Psoas muscle (tissue), 8 donors: ENCODE data around the gene ADCY7. TPM values are rescaled to one million over a fixed set of nuclear protein-coding genes. Genes with fewer than 3 reads are reported as not detected.

Experiments used
- ATAC-seq, 4 donors: fragments of 200-7000 bp; cut with Tn5 transposase; one replicate each; pipeline ENCODE4 v1.9.1; 2020; ENCODE audit warnings: moderate library complexity in 3 of 4, mild to moderate bottlenecking in 2 of 4
- DNase-seq, 2 donors: peaks; one replicate each; pipeline ENCODE4 v3.0.0-alpha.2; 2020
- H3K27ac ChIP-seq: fragments of 200-600 bp; one replicate; pipeline ENCODE4 v1.8.0; 2022
- H3K27me3 ChIP-seq, 3 donors: fragments of 200-600 bp in 1 of 3; one replicate each; pipeline versions ENCODE4 v1.6.1 to v1.8.0; 2013 to 2022; ENCODE audit warnings: low read length in 2 of 3, mild to moderate bottlenecking in 2 of 3, moderate library complexity in 1 of 3; ENCODE audit not compliant: insufficient read depth in 3 of 3
- H3K36me3 ChIP-seq, 2 donors: fragments of 200-600 bp in 1 of 2; one replicate each; pipeline versions ENCODE4 v1.6.1 to v1.8.0; 2013 to 2022; ENCODE audit warnings: low read depth in 1 of 2, mild to moderate bottlenecking in 1 of 2, moderate library complexity in 1 of 2; ENCODE audit not compliant: insufficient read depth in 1 of 2
- H3K4me1 ChIP-seq: fragments of 200-600 bp; one replicate; pipeline ENCODE4 v1.8.0; 2022
- H3K4me3 ChIP-seq: fragments of 200-600 bp; one replicate; pipeline ENCODE4 v1.8.0; 2022; ENCODE audit warnings: mild to moderate bottlenecking
- H3K9me3 ChIP-seq: fragments of 200-600 bp; one replicate; pipeline ENCODE4 v1.8.0; 2022
- WGBS, 3 donors: extraction: QIAGEN DNeasy Blood & Tissue Kit; methylation state at CpG; one replicate each; pipeline versions ENCODE4 v1.1.6 to v1.1.7; 2013; 5-methylcytosine and 5-hydroxymethylcytosine counted together
- intact Hi-C, 2 donors: fragments of 100-400 bp; cut with DNase I; formaldehyde crosslinking; loops; one replicate each; pipeline versions ENCODE4 v1.11.0 to v1.14.2; 2022
- polyA plus RNA-seq, 3 donors: library from polyadenylated mRNA; stranded (reverse); fragments of 200-250 nt; gene quantifications; one replicate each; pipeline ENCODE4 v1.2.3, GENCODE V29; 2013
- total RNA-seq, 4 donors: library from RNA; stranded (reverse); fragmentation: NEBNext Ultra II Directional in 2 of 4; extraction: Animal tissue kit (Norgen Biotek cat#: 25700) in 2 of 4; gene quantifications; one replicate each; pipeline versions ENCODE4 v1.2.1 to v1.2.4, GENCODE V29; 2021 to 2023
- TF ChIP-seq, protein P1 (sequence below): fragments of 200-600 bp; IDR thresholded peaks from one replicate; pipeline ENCODE4 v1.8.0; 2022; ENCODE audit warnings: antibody characterized with exemption
- donor health status: healthy with polysubstance abuse.
- donor health status: DM: no; HTN: no; CAD: no; lungs with moderate emphysema.
- donor health status: Bipolar disorder and iron deficiency.
- donor health status: healthy.
- donor health status: DM: yes; HTN: yes; CAD: no.
- donor health status: DM: no; HTN: no; CAD: no.
- donor health status: DM: no; HTN: no; CAD: no.
- donor health status: DM: yes; HTN: yes; CAD: no.

ADCY7 gene
- total and polyA plus RNA-seq, 7 donors, result 0.34 to 5.5 (median 3.1) TPM

DNA sequence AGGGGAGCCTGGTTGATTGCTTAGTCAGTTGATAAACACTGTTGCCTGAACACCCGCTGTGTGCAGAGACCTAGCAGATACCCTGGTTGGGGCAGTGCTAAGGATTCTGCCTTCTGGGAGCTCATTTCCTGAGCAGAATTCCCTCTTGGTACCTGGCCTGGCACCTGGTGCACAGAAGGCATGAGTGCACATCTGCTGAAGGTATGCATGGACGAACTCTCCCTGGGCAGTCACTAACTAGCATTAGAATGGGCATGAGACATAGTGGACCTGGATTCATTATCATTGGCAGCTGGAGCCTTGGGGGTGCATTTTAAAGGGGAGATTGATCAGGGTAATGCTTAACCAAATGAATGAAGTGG, 13.1 kb downstream of the ADCY7 start:
- peaks cover 11% of the 10 kb centered on the region for H3K4me1 ChIP-seq
- H3K9me3 ChIP-seq, result no peaks in the 10 kb centered on the region
- no peak overlapping the region for H3K4me3 ChIP-seq
- H3K27me3 ChIP-seq, result no peaks in the 10 kb centered on the region
- ATAC-seq (no peak), DNase-seq (no peak)
- no peaks in the 10 kb centered on the region for H3K36me3 ChIP-seq
- TF ChIP-seq, protein P1, sequence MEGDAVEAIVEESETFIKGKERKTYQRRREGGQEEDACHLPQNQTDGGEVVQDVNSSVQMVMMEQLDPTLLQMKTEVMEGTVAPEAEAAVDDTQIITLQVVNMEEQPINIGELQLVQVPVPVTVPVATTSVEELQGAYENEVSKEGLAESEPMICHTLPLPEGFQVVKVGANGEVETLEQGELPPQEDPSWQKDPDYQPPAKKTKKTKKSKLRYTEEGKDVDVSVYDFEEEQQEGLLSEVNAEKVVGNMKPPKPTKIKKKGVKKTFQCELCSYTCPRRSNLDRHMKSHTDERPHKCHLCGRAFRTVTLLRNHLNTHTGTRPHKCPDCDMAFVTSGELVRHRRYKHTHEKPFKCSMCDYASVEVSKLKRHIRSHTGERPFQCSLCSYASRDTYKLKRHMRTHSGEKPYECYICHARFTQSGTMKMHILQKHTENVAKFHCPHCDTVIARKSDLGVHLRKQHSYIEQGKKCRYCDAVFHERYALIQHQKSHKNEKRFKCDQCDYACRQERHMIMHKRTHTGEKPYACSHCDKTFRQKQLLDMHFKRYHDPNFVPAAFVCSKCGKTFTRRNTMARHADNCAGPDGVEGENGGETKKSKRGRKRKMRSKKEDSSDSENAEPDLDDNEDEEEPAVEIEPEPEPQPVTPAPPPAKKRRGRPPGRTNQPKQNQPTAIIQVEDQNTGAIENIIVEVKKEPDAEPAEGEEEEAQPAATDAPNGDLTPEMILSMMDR, result no peak
- intact Hi-C loops, result no loop called here
- WGBS, 3 donors, result 73 to 86% (median 75%) methylated on average over 2 of the region's 2 CpGs
- no peak overlapping the region for H3K27ac ChIP-seq

DNA sequence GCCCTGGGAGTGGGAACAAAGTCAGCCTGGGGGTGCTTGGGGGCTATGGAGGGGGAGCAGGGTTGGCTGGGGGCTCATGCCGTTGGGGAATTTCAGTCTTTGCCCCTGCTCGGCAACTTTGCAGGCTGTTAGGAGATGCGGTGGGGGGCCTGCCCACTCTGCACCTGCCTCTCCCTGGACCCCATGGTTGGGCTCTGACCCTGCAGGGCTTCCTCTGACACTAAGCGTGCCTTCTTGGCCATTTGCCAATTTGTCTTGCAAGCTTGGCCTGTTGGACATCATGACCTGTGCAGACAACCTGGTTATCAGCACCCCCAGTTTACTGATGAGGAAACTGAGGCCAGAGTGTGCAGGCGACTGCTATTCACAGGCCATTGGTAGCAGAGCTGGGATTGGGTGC, 14.6 kb downstream of the ADCY7 start:
- Histone ChIP-seq H3K36me3 (no peaks in the 10 kb centered on the region), H3K9me3 (no peaks in the 10 kb centered on the region), H3K27me3 (no peaks in the 10 kb centered on the region), H3K4me1 (peaks cover 11% of the 10 kb centered on the region), H3K27ac (no peak overlapping the region), H3K4me3 (no peak overlapping the region)
- ATAC-seq (no peak), DNase-seq (peak; percentile 5 to 29)
- WGBS, 3 donors, result 81 to 98% (median 82%) methylated on average over 4 to 5 of the region's 5 CpGs
- intact Hi-C loops, result no loop called here
- TF ChIP-seq, protein P1, result no peak

DNA sequence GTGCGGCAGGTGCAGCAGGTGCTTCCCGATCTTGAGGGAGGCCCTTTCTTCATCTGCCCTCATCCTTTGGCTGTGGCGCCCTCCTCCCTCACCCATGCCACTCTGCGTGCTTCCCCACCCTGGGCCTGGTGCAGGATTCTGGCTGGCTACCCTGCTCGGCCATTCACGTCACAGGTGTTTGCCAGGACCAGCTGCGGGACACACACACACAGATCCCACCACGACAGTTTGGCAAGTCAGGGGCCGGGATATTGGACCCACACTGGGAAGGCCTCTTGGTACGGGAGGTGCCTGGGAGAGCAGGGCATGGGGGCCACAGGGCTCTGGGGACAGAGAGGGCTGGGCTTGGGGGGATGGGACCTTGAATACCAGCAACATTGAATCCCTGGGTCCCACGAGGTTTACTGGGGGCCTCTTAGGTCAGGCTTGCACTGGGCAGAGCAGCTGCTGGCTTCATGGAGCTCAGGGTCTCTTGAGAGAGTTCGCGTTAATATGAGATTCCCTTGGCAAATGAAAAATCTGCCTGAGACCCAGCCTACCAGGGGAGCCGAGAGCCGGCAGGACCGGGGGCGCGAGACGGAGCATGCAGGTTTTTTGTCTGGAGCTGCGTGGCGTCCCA, 15.1 kb downstream of the ADCY7 start:
- ATAC-seq, result no peak
- WGBS, 3 donors, result 57 to 75% (median 62%) methylated on average over 19 to 21 of the region's 21 CpGs
- H3K4me1 ChIP-seq, result peaks cover 11% of the 10 kb centered on the region
- no peaks in the 10 kb centered on the region for H3K27me3 ChIP-seq
- H3K9me3 ChIP-seq, result no peaks in the 10 kb centered on the region
- intact Hi-C loops, result no loop called here
- H3K36me3 ChIP-seq, result no peaks in the 10 kb centered on the region
- no peak overlapping the region for H3K27ac ChIP-seq
- TF ChIP-seq, protein P1, result no peak
- H3K4me3 ChIP-seq, result no peak overlapping the region
- peak; percentile 8 to 35 for DNase-seq

DNA sequence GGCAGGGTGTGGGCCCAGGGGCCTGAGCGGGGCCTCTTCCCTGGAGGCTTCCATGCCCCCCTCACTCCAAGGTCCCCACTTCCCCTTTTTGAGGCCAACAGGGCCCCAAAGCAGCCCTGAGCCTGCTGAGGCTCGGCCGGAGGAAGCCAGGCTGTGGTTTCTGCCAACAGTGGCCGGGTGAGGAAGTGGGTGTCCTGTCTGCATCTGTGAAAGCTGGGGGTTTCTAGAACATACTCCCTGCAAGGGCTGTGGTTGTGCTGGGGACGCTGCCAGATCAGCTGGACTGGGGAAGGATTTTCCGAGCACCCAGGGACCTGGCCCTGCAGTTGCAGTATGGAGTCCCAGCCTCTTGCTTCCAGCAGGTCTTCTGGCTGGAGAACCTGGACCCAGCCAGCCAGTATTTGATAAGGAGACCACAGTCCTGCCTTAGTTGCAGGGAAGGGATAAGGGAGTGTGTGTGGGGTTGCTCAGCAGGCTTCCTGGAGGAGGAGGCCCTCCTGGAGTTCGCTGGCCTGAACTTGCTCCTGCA, 15.7 kb downstream of the ADCY7 start:
- no peaks in the 10 kb centered on the region for H3K27me3 ChIP-seq
- TF ChIP-seq, protein P1, result no peak
- intact Hi-C loops, result no loop called here
- no peaks in the 10 kb centered on the region for H3K9me3 ChIP-seq
- WGBS, 3 donors, result 44 to 52% (median 50%) methylated on average over 7 of the region's 7 CpGs
- H3K27ac ChIP-seq, result no peak overlapping the region
- H3K4me3 ChIP-seq, result no peak overlapping the region
- peak; percentile 20 to 59 (median 36) for ATAC-seq
- H3K36me3 ChIP-seq, result no peaks in the 10 kb centered on the region
- peaks cover 11% of the 10 kb centered on the region for H3K4me1 ChIP-seq
- peak; percentile 68 to 85 for DNase-seq
